HEK293T (cell line): ENCODE results near the gene TCF12.

Source experiments
- BHLHE40 ChIP-seq: fragments of 450-650 bp; IDR thresholded peaks from 2 replicates; pipeline ENCODE4 v1.6.1; 2016; ENCODE audit warnings: mild to moderate bottlenecking, moderate library complexity, borderline replicate concordance
- SUZ12 ChIP-seq: fragments of 450-650 bp; IDR thresholded peaks from 2 replicates; pipeline ENCODE4 v1.6.1; 2016; ENCODE audit warnings: mild to moderate bottlenecking
- TARDBP ChIP-seq: fragments of 450-650 bp; IDR thresholded peaks from 2 replicates; pipeline ENCODE4 v1.6.1; 2016
- TF ChIP-seq, protein P1 (sequence below): fragments of 450-650 bp; IDR thresholded peaks from 2 replicates; pipeline ENCODE4 v1.6.1; 2016

DNA sequence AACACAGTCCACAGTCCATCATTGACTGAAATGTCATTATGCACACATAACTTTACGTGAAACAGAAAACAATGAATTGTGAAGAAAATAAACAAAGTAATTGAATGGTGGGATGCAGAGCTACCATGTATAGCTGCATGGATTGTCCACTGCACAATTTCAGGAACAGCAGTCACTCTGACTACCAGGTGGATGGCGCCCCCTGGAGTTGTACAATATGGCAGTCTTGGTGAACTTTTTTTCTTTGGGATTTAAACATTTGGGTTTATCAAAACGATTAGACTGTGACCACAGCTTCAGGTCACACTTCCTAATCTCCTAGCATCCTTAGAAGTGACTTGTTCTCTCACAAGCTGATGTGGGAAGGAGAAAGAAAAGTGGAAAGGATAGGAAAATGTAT, 48.9 kb upstream of the TCF12 start:
- TF ChIP-seq, protein P1, sequence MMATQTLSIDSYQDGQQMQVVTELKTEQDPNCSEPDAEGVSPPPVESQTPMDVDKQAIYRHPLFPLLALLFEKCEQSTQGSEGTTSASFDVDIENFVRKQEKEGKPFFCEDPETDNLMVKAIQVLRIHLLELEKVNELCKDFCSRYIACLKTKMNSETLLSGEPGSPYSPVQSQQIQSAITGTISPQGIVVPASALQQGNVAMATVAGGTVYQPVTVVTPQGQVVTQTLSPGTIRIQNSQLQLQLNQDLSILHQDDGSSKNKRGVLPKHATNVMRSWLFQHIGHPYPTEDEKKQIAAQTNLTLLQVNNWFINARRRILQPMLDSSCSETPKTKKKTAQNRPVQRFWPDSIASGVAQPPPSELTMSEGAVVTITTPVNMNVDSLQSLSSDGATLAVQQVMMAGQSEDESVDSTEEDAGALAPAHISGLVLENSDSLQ = no peak
- TF ChIP-seq BHLHE40 = no peak
- TF ChIP-seq SUZ12 = no peak
- TF ChIP-seq TARDBP = no peak
